ENCODE measurements around the gene EXOC4.

GRCh38 chr7:133502972-133503371 is 250.1 kb downstream of the EXOC4 start:
- TF ChIP-seq CTCF (IDR thresholded peaks at IDR 0.05), result no peak
- no peak for TF ChIP-seq POLR2AphosphoS5 (IDR thresholded peaks at IDR 0.05)
- no peak for TF ChIP-seq POLR2A (IDR thresholded peaks at IDR 0.05)
- no peak for TF ChIP-seq EP300 (IDR thresholded peaks at IDR 0.05; ENCODE audit: low read depth)

All from transverse colon (tissue), 4 donors.